Heart left ventricle (tissue), 16 donors: Measurements from ENCODE around the gene CSTPP1. TPM values are rescaled to one million over a fixed set of nuclear protein-coding genes. Genes with fewer than 3 reads are reported as not detected.
"Not testable (repeated sequence)": the region's sequence is repeated elsewhere in the genome, so short reads cannot be mapped to it uniquely, and the experiment has no call there.

Experiments
- ATAC-seq, 4 donors: fragments of 200-7000 bp; cut with Tn5 transposase; one replicate each; pipeline ENCODE4 v1.9.1; 2020 to 2022; ENCODE audit warnings: moderate library complexity in 4 of 4, mild to moderate bottlenecking in 3 of 4, moderate number of reproducible peaks in 1 of 4
- DNase-seq, 5 donors: peaks; one replicate each; pipeline ENCODE4 v3.0.0-alpha.2; 2020
- H3K27ac ChIP-seq, 12 donors: fragments of 200-600 bp; sonication (generic) in 4 of 12; one replicate each; pipeline versions ENCODE4 v1.5.0 to v1.8.0; 2016 to 2022; ENCODE audit warnings: mild to moderate bottlenecking in 2 of 12
- H3K27me3 ChIP-seq, 9 donors: fragments of 200-600 bp; sonication (generic) in 2 of 9; one replicate each; pipeline versions ENCODE4 v1.5.1 to v1.8.0; 2016 to 2022; ENCODE audit warnings: mild to moderate bottlenecking in 3 of 9
- H3K36me3 ChIP-seq, 9 donors: fragments of 200-600 bp; sonication (generic) in 2 of 9; one replicate each; pipeline versions ENCODE4 v1.5.0 to v1.8.0; 2018 to 2022; ENCODE audit warnings: mild to moderate bottlenecking in 2 of 9
- H3K4me1 ChIP-seq, 12 donors: fragments of 200-600 bp; sonication (generic) in 4 of 12; one replicate each; pipeline versions ENCODE4 v1.5.0 to v1.8.0; 2016 to 2022; ENCODE audit warnings: mild to moderate bottlenecking in 3 of 12
- H3K4me3 ChIP-seq, 12 donors: fragments of 200-600 bp; sonication (generic) in 4 of 12; one replicate each; pipeline versions ENCODE4 v1.5.0 to v1.8.0; 2017 to 2022; ENCODE audit warnings: mild to moderate bottlenecking in 9 of 12, moderate library complexity in 4 of 12
- H3K9me3 ChIP-seq, 12 donors: fragments of 200-600 bp; sonication (generic) in 4 of 12; one replicate each; pipeline versions ENCODE4 v1.5.0 to v1.8.0; 2016 to 2022; ENCODE audit warnings: mild to moderate bottlenecking in 1 of 12
- POLR2A ChIP-seq, 2 donors: fragments of 450-650 bp; IDR thresholded peaks; one replicate each; pipeline ENCODE4 v1.6.1; 2017; ENCODE audit warnings: antibody characterized with exemption in 2 of 2, mild to moderate bottlenecking in 2 of 2, moderate library complexity in 2 of 2
- WGBS, 4 donors: extraction: QIAGEN DNeasy Blood & Tissue Kit in 2 of 4; methylation state at CpG; one replicate each; pipeline versions ENCODE4 v1.1.5 to v1.1.7; 2013 to 2018; 5-methylcytosine and 5-hydroxymethylcytosine counted together
- intact Hi-C, 10 donors: fragments of 100-400 bp; cut with DNase I; formaldehyde crosslinking; loops; one replicate each; pipeline versions ENCODE4 v1.11.1 to v1.14.2; 2022
- polyA plus RNA-seq, 2 donors: library from polyadenylated mRNA; stranded (reverse); fragments of 200-250 nt; gene quantifications; one replicate each; pipeline ENCODE4 v1.2.3, GENCODE V29; 2013
- total RNA-seq, 9 donors: library from RNA; depleted of rRNA in 2 of 9; stranded (reverse); fragments of >200 nt in 2 of 9; fragmentation: NEBNext Ultra II Directional in 3 of 9; extraction: Animal tissue kit (Norgen Biotek cat#: 25700) in 3 of 9; gene quantifications; one replicate each; pipeline versions ENCODE4 v1.1.0 to v1.2.4, GENCODE V29; 2016 to 2023
- TF ChIP-seq, protein P1 (sequence below), 12 donors: fragments of 200-600 bp; sonication (generic) in 4 of 12; IDR thresholded peaks; one replicate each; pipeline versions ENCODE4 v1.5.0 to v1.8.0; 2018 to 2022; ENCODE audit warnings: antibody characterized with exemption in 12 of 12, mild to moderate bottlenecking in 5 of 12
- donor health status: ischemic (EF 13 %, LVEDD 7.1; RV severe dilation, severe dysfunction).
- donor health status: healthy with polysubstance abuse.
- donor health status: DM: no; HTN: yes; CAD: no.
- donor health status: DM: no; HTN: no; CAD: no.
- donor health status: ischemic (EF 25% LVEDD 6.9; RV normal size, moderate dysfunction).
- donor health status: ischemic (EF 25% LVEDD 5.7; RV mildly dilated, moderate dysfunction).
- donor health status: healthy.
- donor health status: DM: yes; HTN: yes; CAD: no.
- donor health status: ischemic (EF 35%, LVEDD 5.7; RV mildly dilated, moderate dysfunction).
- donor health status: nonischemic (EF 11% LVEDD 7.7; RV severe dilation, severe dysfunction).
- donor health status: DM: yes; HTN: yes; CAD: no.
- donor health status: PGD.
- donor health status: ischemic (EF 29% LVEDD 5.4; RV normal size, mild dysfunction).
- donor health status: nonischemic (EF 23%, LVEDD 6.1; RV moderate dilation, normal function).

Gene CSTPP1
- total and polyA plus RNA-seq, 11 donors, result 9.9 to 33.4 (median 14.7) TPM

GRCh38 chr11:47201015-47201414 lies 264.5 kb downstream of the CSTPP1 start:
- no peaks in the 10 kb centered on the region for H3K36me3 ChIP-seq
- no peak overlapping the region for H3K27ac ChIP-seq
- DNase-seq (no peak), ATAC-seq (no peak)
- H3K4me1 ChIP-seq, result no peaks in the 10 kb centered on the region
- no peak overlapping the region for H3K4me3 ChIP-seq
- 71 to 84% (median 82%) methylated on average over 4 of the region's 4 CpGs for WGBS, 4 donors
- no peaks in the 10 kb centered on the region for H3K9me3 ChIP-seq
- peaks cover 0 to 2% (median 0%) of the 10 kb centered on the region in 9 donors for H3K27me3 ChIP-seq
- TF ChIP-seq, protein P1, sequence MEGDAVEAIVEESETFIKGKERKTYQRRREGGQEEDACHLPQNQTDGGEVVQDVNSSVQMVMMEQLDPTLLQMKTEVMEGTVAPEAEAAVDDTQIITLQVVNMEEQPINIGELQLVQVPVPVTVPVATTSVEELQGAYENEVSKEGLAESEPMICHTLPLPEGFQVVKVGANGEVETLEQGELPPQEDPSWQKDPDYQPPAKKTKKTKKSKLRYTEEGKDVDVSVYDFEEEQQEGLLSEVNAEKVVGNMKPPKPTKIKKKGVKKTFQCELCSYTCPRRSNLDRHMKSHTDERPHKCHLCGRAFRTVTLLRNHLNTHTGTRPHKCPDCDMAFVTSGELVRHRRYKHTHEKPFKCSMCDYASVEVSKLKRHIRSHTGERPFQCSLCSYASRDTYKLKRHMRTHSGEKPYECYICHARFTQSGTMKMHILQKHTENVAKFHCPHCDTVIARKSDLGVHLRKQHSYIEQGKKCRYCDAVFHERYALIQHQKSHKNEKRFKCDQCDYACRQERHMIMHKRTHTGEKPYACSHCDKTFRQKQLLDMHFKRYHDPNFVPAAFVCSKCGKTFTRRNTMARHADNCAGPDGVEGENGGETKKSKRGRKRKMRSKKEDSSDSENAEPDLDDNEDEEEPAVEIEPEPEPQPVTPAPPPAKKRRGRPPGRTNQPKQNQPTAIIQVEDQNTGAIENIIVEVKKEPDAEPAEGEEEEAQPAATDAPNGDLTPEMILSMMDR (IDR thresholded peaks at IDR 0.05), result no peak
- TF ChIP-seq POLR2A (IDR thresholded peaks at IDR 0.05), result no peak
- intact Hi-C loops, result no loop called here

- Histone ChIP-seq H3K27me3 (no peaks in the 10 kb centered on the region), H3K27ac (no peak overlapping the region), H3K36me3 (no peaks in the 10 kb centered on the region), H3K9me3 (no peaks in the 10 kb centered on the region), H3K4me1 (no peaks in the 10 kb centered on the region), H3K4me3 (no peak overlapping the region)
- WGBS, 4 donors, result 76 to 83% (median 80%) methylated on average over 5 of the region's 5 CpGs
- TF ChIP-seq, protein P1 (IDR thresholded peaks at IDR 0.05), result no peak
- no peak for TF ChIP-seq POLR2A (IDR thresholded peaks at IDR 0.05)
- intact Hi-C loops, result no loop called here
- no peak for DNase-seq
- ATAC-seq, result no peak
These were observed 266.0 kb downstream of the CSTPP1 start for GRCh38 chr11:47202576-47202975.

GRCh38 chr11:47204637-47204989 lies 268.1 kb downstream of the CSTPP1 start:
- Histone ChIP-seq H3K27me3 (no peaks in the 10 kb centered on the region), H3K4me1 (no peaks in the 10 kb centered on the region), H3K4me3 (no peak overlapping the region), H3K9me3 (no peaks in the 10 kb centered on the region), H3K27ac (no peak overlapping the region), H3K36me3 (no peaks in the 10 kb centered on the region)
- intact Hi-C loops, result no loop called here
- no peak for DNase-seq
- ATAC-seq, result no peak
- 71 to 79% (median 76%) methylated on average over 2 of the region's 2 CpGs for WGBS, 4 donors
- TF ChIP-seq, protein P1 (IDR thresholded peaks at IDR 0.05), result no peak
- no peak for TF ChIP-seq POLR2A (IDR thresholded peaks at IDR 0.05)

- 90 to 93% (median 91%) methylated on average over 5 of the region's 5 CpGs for WGBS, 4 donors
- H3K9me3 ChIP-seq, H3K27ac ChIP-seq, H3K27me3 ChIP-seq, H3K36me3 ChIP-seq, ATAC-seq, DNase-seq, intact Hi-C loops, H3K4me3 ChIP-seq, H3K4me1 ChIP-seq: not testable (repeated sequence)
These were observed 270.0 kb downstream of the CSTPP1 start for GRCh38 chr11:47206577-47206976.

- Histone ChIP-seq H3K4me3 (no peak overlapping the region), H3K27ac (no peak overlapping the region), H3K27me3 (no peaks in the 10 kb centered on the region), H3K4me1 (no peaks in the 10 kb centered on the region), H3K36me3 (no peaks in the 10 kb centered on the region), H3K9me3 (no peaks in the 10 kb centered on the region)
- DNase-seq, result no peak
- TF ChIP-seq POLR2A (IDR thresholded peaks at IDR 0.05), result no peak
- TF ChIP-seq, protein P1 (IDR thresholded peaks at IDR 0.05), result no peak
- 83 to 87% (median 84%) methylated on average over 6 of the region's 6 CpGs for WGBS, 4 donors
- intact Hi-C loops, result no loop called here
- ATAC-seq, result no peak
These were observed 270.9 kb downstream of the CSTPP1 start for GRCh38 chr11:47207459-47207858.

DNA sequence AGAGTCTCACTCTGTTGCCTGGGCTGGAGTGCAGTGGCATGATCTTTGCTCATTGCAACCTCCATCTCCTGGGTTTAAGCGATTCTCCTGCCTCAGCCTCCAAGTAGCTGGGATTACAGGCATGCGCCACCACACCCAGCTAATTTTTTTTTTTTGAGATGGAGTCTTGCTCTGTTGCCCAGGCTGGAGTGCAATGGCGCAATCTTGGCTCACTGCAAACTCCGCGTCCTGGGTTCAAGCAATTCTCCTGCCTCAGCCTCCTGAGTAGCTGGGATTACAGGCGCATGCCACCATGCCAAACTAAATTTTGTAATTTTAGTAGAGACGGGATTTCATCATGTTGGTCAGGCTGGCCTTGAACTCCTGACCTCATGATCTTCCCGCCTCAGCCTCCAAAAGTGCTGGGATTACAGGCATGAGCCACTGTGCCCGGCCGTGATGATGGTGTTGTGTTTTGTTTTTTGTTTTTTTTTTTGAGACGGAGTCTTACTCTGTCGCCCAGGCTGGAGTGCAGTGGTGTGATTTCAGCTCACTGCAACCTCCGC lies 271.5 kb downstream of the CSTPP1 start:
- H3K9me3 ChIP-seq, H3K27ac ChIP-seq, intact Hi-C loops, H3K4me3 ChIP-seq, H3K36me3 ChIP-seq, H3K27me3 ChIP-seq, ATAC-seq, H3K4me1 ChIP-seq: not testable (repeated sequence)
- WGBS, 4 donors, result 91 to 97% (median 94%) methylated on average over 13 of the region's 13 CpGs
- peak in 1 of 5 donors; percentile 1 for DNase-seq
